SU-DHL-6 (cell line): ENCODE data around the gene CCL4.

ENCODE experiments used
- H2AFZ ChIP-seq: fragments of 200-600 bp; sonication (generic); 2 replicates; pipeline ENCODE4 v1.6.1; 2014; ENCODE audit warnings: low read depth, mild to moderate bottlenecking, moderate library complexity, mixed read lengths, antibody characterized with exemption, low read length; ENCODE audit not compliant: severe bottlenecking
- H3F3A ChIP-seq: fragments of 200-600 bp; shearing (Covaris generic); 2 replicates; pipeline ENCODE4 v1.6.0; 2016; ENCODE audit warnings: antibody characterized with exemption, mild to moderate bottlenecking; ENCODE audit not compliant: insufficient read depth
- H3K27ac ChIP-seq: fragments of 200-600 bp; sonication (generic); 2 replicates; pipeline ENCODE4 v1.5.1; 2016; ENCODE audit warnings: low read depth, mild to moderate bottlenecking, low read length, moderate library complexity, mixed read lengths
- H3K27me3 ChIP-seq: fragments of 200-600 bp; sonication (generic), shearing (Covaris generic); 2 replicates; pipeline ENCODE4 v1.6.0; 2014; ENCODE audit warnings: mild to moderate bottlenecking, low read length
- H3K36me3 ChIP-seq: fragments of 200-600 bp; sonication (generic); 2 replicates; pipeline ENCODE4 v1.6.1; 2014; ENCODE audit warnings: mild to moderate bottlenecking, low read length, mixed read lengths
- H3K4me2 ChIP-seq: fragments of 300-600, 200-600 bp; shearing (Covaris generic), sonication (generic); 2 replicates; pipeline ENCODE4 v1.6.0; 2014; ENCODE audit warnings: low read length, low read depth, mild to moderate bottlenecking; ENCODE audit not compliant: poor library complexity, severe bottlenecking
- H3K4me3 ChIP-seq: fragments of 200-600 bp; sonication (generic); 2 replicates; pipeline ENCODE4 v1.5.1; 2014; ENCODE audit warnings: antibody characterized with exemption, low read length, mild to moderate bottlenecking, mixed read lengths; ENCODE audit not compliant: insufficient read depth, poor library complexity, severe bottlenecking
- H3K79me2 ChIP-seq: fragments of 200-600 bp; sonication (generic); 2 replicates; pipeline ENCODE4 v1.6.1; 2014; ENCODE audit warnings: mild to moderate bottlenecking, low read length, moderate library complexity; ENCODE audit not compliant: insufficient read depth
- H3K9ac ChIP-seq: fragments of 200-600 bp; sonication (generic); 2 replicates; pipeline ENCODE4 v1.7.0; 2014; ENCODE audit warnings: mild to moderate bottlenecking, low read length
- H3K9me2 ChIP-seq: fragments of 200-600 bp; sonication (generic); replicated peaks from 2 replicates; pipeline ENCODE4 v1.6.1; 2014; ENCODE audit warnings: low read length; ENCODE audit not compliant: insufficient read depth
- H3K9me3 ChIP-seq: fragments of 200-600 bp; sonication (generic); 2 replicates; pipeline ENCODE4 v1.6.1; 2014; ENCODE audit warnings: low read length, mixed read lengths; ENCODE audit not compliant: insufficient read depth
- H4K20me1 ChIP-seq: fragments of 200-600 bp; sonication (generic); 2 replicates; pipeline ENCODE4 v1.6.1; 2014; ENCODE audit warnings: low read depth, mild to moderate bottlenecking, antibody characterized with exemption, low read length, moderate library complexity, mixed read lengths
- CTCF ChIP-seq: fragments of 200-600 bp; sonication (generic); IDR thresholded peaks from one replicate; pipeline ENCODE4 v1.5.1; 2017; ENCODE audit warnings: antibody characterized with exemption, mild to moderate bottlenecking, low read length, moderate library complexity; ENCODE audit not compliant: insufficient read depth, poor library complexity, severe bottlenecking
- EZH2phosphoT487 ChIP-seq: fragments of 200-600 bp; sonication (generic), shearing (Covaris generic); conservative IDR thresholded peaks from 2 replicates; pipeline ENCODE4 v1.6.1; 2018; ENCODE audit warnings: mild to moderate bottlenecking, antibody characterized with exemption, low read length, moderate library complexity, mixed read lengths

Gene CCL4

GRCh38 chr17:36142235-36142634 lies 38.6 kb downstream of the CCL4 start:
- TF ChIP-seq EZH2phosphoT487, result no peak
- no peak for TF ChIP-seq CTCF
- no peak overlapping the region for H3K9ac ChIP-seq
- no peaks in the 10 kb centered on the region for H3K9me2 ChIP-seq
- H3K27me3 ChIP-seq, result no peaks in the 10 kb centered on the region
- no peaks in the 10 kb centered on the region for H3K79me2 ChIP-seq
- no peaks in the 10 kb centered on the region for H3K36me3 ChIP-seq
- no peak overlapping the region for H3K4me3 ChIP-seq
- no peak overlapping the region for H3K27ac ChIP-seq
- H2AFZ ChIP-seq, result no peak overlapping the region
- H3F3A ChIP-seq, result no peaks in the 10 kb centered on the region
- H4K20me1 ChIP-seq, result no peaks in the 10 kb centered on the region
- no peaks in the 10 kb centered on the region for H3K9me3 ChIP-seq
- H3K4me2 ChIP-seq, result no peak overlapping the region

GRCh38 chr17:36142806-36143205 lies 39.2 kb downstream of the CCL4 start:
- H3K4me3 ChIP-seq, result no peak overlapping the region
- no peak overlapping the region for H3K27ac ChIP-seq
- no peaks in the 10 kb centered on the region for H3K9me3 ChIP-seq
- H3K79me2 ChIP-seq, result no peaks in the 10 kb centered on the region
- H3K4me2 ChIP-seq, result no peak overlapping the region
- no peaks in the 10 kb centered on the region for H3F3A ChIP-seq
- H2AFZ ChIP-seq, result no peak overlapping the region
- H4K20me1 ChIP-seq, result no peaks in the 10 kb centered on the region
- no peaks in the 10 kb centered on the region for H3K36me3 ChIP-seq
- no peaks in the 10 kb centered on the region for H3K27me3 ChIP-seq
- TF ChIP-seq CTCF (no peak), EZH2phosphoT487 (no peak)
- H3K9me2 ChIP-seq, result no peaks in the 10 kb centered on the region
- no peak overlapping the region for H3K9ac ChIP-seq

- no peaks in the 10 kb centered on the region for H4K20me1 ChIP-seq
- no peaks in the 10 kb centered on the region for H3F3A ChIP-seq
- H2AFZ ChIP-seq, result no peak overlapping the region
Observed at GRCh38 chr17:36144014-36144413, 40.4 kb downstream of the CCL4 start.

More at GRCh38 chr17:36144014-36144413, 40.4 kb downstream of the CCL4 start:
- no peaks in the 10 kb centered on the region for H3K79me2 ChIP-seq
- H3K9me3 ChIP-seq, result no peaks in the 10 kb centered on the region
- H3K4me2 ChIP-seq, result no peak overlapping the region
- TF ChIP-seq CTCF, result no peak
- TF ChIP-seq EZH2phosphoT487, result no peak
- no peaks in the 10 kb centered on the region for H3K36me3 ChIP-seq
- no peak overlapping the region for H3K4me3 ChIP-seq
- H3K27me3 ChIP-seq, result no peaks in the 10 kb centered on the region
- no peak overlapping the region for H3K9ac ChIP-seq
- H3K27ac ChIP-seq, result no peak overlapping the region
- H3K9me2 ChIP-seq, result no peaks in the 10 kb centered on the region
